ENCODE measurements around the gene NAGPA.

DNA sequence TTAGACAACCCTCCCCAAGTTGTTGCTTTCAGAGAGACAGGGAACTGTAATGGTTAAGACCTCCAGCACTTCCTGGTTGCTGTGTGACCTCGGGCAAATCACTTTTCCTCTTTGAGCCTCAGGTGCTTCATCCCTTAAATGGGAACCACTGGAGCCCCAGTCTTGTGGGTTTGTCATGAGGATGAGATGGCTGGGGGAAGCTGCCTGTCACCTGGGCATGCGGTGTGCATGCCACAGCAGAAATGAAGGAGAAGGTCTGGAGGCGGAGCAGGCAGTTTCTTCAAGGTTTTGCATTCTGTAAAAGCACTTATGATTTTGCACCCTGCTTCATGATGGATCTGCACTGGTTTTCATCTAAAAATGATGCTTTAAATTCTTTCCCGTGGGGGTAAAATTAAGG is 22.1 kb downstream of the NAGPA start:
- no peak for TF ChIP-seq BHLHE40 (IDR thresholded peaks at IDR 0.05; ENCODE audit: borderline replicate concordance)
- TF ChIP-seq FOXK2 (IDR thresholded peaks at IDR 0.05): no peak
- no peak for TF ChIP-seq HDGF (IDR thresholded peaks at IDR 0.05; ENCODE audit: borderline replicate concordance)
- no peak for TF ChIP-seq SP1 (IDR thresholded peaks at IDR 0.05)
- TF ChIP-seq FOXA1 (IDR thresholded peaks at IDR 0.05): no peak
- TF ChIP-seq FOXM1 (IDR thresholded peaks at IDR 0.05; ENCODE audit: borderline replicate concordance): no peak
- no peak for TF ChIP-seq LEF1 (IDR thresholded peaks at IDR 0.05; ENCODE audit: borderline replicate concordance)
- TF ChIP-seq ELF4 (IDR thresholded peaks at IDR 0.05): no peak
- no peak for TF ChIP-seq NFRKB (IDR thresholded peaks at IDR 0.05)
- TF ChIP-seq L3MBTL2 (conservative IDR thresholded peaks at IDR 0.05): no peak
- TF ChIP-seq SUZ12 (IDR thresholded peaks at IDR 0.05): no peak
- no peak for TF ChIP-seq ZNF384 (IDR thresholded peaks at IDR 0.05)
- TF ChIP-seq, protein P1, sequence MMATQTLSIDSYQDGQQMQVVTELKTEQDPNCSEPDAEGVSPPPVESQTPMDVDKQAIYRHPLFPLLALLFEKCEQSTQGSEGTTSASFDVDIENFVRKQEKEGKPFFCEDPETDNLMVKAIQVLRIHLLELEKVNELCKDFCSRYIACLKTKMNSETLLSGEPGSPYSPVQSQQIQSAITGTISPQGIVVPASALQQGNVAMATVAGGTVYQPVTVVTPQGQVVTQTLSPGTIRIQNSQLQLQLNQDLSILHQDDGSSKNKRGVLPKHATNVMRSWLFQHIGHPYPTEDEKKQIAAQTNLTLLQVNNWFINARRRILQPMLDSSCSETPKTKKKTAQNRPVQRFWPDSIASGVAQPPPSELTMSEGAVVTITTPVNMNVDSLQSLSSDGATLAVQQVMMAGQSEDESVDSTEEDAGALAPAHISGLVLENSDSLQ (IDR thresholded peaks at IDR 0.05): no peak
